IMR-90 (cell line): ENCODE measurements around the gene CD84.
"Not testable (repeated sequence)": the region's sequence is repeated elsewhere in the genome, so short reads cannot be mapped to it uniquely, and the experiment has no call there.

Experiments used
- CEBPB ChIP-seq: IDR thresholded peaks from 2 replicates; pipeline ENCODE4 v1.6.1; 2012; ENCODE audit warnings: low read depth, low read length, improper control_type of control experiment
- MAZ ChIP-seq: IDR thresholded peaks from 2 replicates; pipeline ENCODE4 v1.6.1; 2012; ENCODE audit warnings: low read depth, mild to moderate bottlenecking, low read length, improper control_type of control experiment, moderate library complexity, borderline replicate concordance
- POLR2A ChIP-seq: IDR thresholded peaks from 2 replicates; pipeline ENCODE4 v1.6.1; 2012; ENCODE audit warnings: mild to moderate bottlenecking, low read depth, low read length
- RAD21 ChIP-seq: IDR thresholded peaks from 2 replicates; pipeline ENCODE4 v1.6.1; 2012; ENCODE audit warnings: low read length, improper control_type of control experiment
- RCOR1 ChIP-seq: IDR thresholded peaks from 2 replicates; pipeline ENCODE4 v1.6.1; 2012; ENCODE audit warnings: mild to moderate bottlenecking, low read length, improper control_type of control experiment; ENCODE audit not compliant: insufficient replicate concordance
- TF ChIP-seq, protein P1 (sequence below): conservative IDR thresholded peaks from 2 replicates; pipeline ENCODE4 v1.5.1; 2012; ENCODE audit warnings: mild to moderate bottlenecking, low read depth, low read length, improper control_type of control experiment
- TF ChIP-seq, protein P2 (sequence below): fragments of 150-350 bp; IDR thresholded peaks from 2 replicates; pipeline ENCODE4 v1.6.1; 2017; ENCODE audit warnings: mild to moderate bottlenecking, antibody characterized with exemption, low read length, low read depth

DNA sequence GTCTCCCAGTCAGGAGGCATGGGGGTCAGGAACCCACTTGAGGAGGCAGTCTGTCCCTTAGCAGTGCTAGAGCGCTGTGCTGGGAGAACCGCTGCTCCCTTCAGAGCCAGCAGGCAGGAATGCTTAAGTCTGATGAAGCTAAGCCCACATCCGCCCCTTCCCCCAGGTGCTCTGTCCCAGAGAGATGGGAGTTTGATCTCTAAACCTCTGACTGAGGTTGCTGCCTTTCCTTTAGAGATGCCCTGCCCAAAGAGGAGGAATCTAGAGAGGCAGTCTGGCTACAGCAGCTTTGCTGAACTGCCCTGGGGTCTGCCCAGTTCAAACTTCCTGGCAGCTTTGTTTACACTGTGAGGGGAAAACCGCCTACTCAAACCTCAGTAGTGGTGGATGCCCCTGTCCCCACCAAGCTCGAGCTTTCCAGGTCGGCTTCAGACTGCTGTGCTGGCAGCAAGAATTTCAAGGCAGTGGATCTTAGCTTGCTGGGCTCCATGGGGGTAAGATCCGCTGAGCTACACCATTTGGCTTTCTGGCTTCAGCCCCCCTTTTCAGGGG is 49.8 kb downstream of the CD84 start:
- TF ChIP-seq, protein P1, sequence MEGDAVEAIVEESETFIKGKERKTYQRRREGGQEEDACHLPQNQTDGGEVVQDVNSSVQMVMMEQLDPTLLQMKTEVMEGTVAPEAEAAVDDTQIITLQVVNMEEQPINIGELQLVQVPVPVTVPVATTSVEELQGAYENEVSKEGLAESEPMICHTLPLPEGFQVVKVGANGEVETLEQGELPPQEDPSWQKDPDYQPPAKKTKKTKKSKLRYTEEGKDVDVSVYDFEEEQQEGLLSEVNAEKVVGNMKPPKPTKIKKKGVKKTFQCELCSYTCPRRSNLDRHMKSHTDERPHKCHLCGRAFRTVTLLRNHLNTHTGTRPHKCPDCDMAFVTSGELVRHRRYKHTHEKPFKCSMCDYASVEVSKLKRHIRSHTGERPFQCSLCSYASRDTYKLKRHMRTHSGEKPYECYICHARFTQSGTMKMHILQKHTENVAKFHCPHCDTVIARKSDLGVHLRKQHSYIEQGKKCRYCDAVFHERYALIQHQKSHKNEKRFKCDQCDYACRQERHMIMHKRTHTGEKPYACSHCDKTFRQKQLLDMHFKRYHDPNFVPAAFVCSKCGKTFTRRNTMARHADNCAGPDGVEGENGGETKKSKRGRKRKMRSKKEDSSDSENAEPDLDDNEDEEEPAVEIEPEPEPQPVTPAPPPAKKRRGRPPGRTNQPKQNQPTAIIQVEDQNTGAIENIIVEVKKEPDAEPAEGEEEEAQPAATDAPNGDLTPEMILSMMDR: not testable (repeated sequence)
- TF ChIP-seq POLR2A, CEBPB, RCOR1, MAZ, RAD21: not testable (repeated sequence)
- TF ChIP-seq, protein P2, sequence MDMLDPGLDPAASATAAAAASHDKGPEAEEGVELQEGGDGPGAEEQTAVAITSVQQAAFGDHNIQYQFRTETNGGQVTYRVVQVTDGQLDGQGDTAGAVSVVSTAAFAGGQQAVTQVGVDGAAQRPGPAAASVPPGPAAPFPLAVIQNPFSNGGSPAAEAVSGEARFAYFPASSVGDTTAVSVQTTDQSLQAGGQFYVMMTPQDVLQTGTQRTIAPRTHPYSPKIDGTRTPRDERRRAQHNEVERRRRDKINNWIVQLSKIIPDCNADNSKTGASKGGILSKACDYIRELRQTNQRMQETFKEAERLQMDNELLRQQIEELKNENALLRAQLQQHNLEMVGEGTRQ: not testable (repeated sequence)
